ENCODE measurements around the gene APBB1IP.

The APBB1IP gene

DNA sequence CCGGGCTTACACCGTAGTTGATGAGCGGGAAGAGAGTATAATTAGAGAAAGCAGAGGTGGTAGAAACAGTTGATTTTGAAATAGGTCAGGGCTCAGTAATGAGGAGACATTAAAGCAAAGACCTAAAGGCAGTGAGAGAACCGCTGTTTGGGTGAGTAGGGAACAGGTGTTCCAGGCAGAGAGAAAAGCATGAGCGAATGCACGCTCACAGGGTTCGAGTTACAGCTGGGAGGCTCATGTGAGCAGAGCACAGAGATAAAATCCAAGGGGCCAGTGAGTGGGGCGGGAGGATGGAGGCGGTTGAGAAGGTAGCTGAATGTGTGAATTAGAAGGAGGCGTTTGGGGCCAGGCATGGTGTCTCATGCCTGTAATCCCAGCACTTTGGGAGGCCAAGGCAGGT lies 39.9 kb downstream of the APBB1IP start:
- Histone ChIP-seq H3K27ac (no peak overlapping the region), H2AFZ (no peak overlapping the region), H3K9me3 (ENCODE audit: control insufficient read depth, low read length) (no peaks in the 10 kb centered on the region), H3K79me2 (no peaks in the 10 kb centered on the region), H3K4me1 (no peaks in the 10 kb centered on the region), H3K27me3 (ENCODE audit: control insufficient read depth, insufficient read depth, low read length) (no peaks in the 10 kb centered on the region), H3K36me3 (ENCODE audit: control insufficient read depth, insufficient read depth, low read length) (no peaks in the 10 kb centered on the region), H3K4me3 (ENCODE audit: low read depth, low read length) (no peak overlapping the region), H3K4me2 (ENCODE audit: low read length) (no peak overlapping the region), H3K9ac (no peak overlapping the region)
- TF ChIP-seq, protein P1, sequence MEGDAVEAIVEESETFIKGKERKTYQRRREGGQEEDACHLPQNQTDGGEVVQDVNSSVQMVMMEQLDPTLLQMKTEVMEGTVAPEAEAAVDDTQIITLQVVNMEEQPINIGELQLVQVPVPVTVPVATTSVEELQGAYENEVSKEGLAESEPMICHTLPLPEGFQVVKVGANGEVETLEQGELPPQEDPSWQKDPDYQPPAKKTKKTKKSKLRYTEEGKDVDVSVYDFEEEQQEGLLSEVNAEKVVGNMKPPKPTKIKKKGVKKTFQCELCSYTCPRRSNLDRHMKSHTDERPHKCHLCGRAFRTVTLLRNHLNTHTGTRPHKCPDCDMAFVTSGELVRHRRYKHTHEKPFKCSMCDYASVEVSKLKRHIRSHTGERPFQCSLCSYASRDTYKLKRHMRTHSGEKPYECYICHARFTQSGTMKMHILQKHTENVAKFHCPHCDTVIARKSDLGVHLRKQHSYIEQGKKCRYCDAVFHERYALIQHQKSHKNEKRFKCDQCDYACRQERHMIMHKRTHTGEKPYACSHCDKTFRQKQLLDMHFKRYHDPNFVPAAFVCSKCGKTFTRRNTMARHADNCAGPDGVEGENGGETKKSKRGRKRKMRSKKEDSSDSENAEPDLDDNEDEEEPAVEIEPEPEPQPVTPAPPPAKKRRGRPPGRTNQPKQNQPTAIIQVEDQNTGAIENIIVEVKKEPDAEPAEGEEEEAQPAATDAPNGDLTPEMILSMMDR (IDR thresholded peaks at IDR 0.05), result no peak

DNA sequence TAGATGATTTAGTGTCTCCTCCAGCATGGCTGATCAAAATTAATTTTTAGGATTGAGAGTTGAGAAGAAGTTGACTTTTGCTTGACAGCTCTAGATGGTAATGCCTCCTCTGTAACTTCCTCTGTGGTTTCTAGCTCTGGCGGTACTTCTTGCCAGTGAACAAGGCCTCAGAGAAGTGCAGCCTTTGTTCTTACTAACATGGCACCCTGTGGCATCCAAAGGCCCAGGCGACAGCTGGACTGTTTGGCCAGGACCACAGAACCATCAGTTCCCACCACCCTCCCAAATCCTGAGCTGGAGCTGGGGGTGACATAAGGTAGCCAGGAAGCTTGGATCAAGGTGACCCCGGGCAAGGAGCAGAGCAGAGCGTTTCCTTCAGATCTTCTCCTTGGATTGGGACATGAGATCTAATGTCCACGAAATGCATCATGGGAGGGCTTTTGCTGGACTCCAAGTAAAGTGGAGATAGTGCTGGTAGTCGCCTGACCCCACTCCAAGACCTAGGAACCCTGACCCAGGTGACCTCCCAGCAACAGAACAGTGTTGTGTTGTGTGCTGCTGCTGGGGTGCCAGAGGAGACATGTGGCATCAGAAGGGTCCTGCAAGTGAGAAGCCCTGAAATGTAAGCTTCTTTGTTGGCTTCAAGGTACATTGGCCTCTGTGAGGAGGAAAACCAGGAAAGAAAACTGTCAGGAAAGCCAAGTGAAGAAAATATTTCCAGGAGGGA lies 41.8 kb downstream of the APBB1IP start:
- Histone ChIP-seq H3K9me3 (ENCODE audit: control insufficient read depth, low read length) (no peaks in the 10 kb centered on the region), H3K27me3 (ENCODE audit: control insufficient read depth, insufficient read depth, low read length) (no peaks in the 10 kb centered on the region), H3K4me1 (no peaks in the 10 kb centered on the region), H3K4me3 (ENCODE audit: low read depth, low read length) (no peak overlapping the region), H3K27ac (no peak overlapping the region), H3K4me2 (ENCODE audit: low read length) (no peak overlapping the region), H3K36me3 (ENCODE audit: control insufficient read depth, insufficient read depth, low read length) (no peaks in the 10 kb centered on the region), H2AFZ (no peak overlapping the region), H3K79me2 (no peaks in the 10 kb centered on the region), H3K9ac (no peak overlapping the region)
- TF ChIP-seq, protein P1 (IDR thresholded peaks at IDR 0.05), result no peak

DNA sequence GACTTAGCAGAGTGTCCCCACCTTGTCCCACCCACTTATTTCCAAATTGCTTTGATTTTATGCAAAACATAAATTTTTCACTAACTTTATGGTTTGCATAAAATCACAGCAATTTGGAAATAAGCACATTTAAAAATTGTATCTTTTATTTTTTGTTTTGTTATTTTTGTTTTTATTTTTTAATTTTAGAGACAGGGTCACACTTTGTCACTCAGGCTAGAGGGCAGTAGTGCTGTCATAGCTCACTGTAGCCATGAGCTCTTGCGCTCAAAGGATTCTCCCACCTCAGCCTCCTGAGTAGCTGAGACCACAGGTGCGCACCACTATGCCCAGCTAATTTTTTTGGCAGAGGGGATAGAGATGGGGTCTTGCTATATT lies 43.2 kb downstream of the APBB1IP start:
- TF ChIP-seq, protein P1 (IDR thresholded peaks at IDR 0.05), result no peak

DNA sequence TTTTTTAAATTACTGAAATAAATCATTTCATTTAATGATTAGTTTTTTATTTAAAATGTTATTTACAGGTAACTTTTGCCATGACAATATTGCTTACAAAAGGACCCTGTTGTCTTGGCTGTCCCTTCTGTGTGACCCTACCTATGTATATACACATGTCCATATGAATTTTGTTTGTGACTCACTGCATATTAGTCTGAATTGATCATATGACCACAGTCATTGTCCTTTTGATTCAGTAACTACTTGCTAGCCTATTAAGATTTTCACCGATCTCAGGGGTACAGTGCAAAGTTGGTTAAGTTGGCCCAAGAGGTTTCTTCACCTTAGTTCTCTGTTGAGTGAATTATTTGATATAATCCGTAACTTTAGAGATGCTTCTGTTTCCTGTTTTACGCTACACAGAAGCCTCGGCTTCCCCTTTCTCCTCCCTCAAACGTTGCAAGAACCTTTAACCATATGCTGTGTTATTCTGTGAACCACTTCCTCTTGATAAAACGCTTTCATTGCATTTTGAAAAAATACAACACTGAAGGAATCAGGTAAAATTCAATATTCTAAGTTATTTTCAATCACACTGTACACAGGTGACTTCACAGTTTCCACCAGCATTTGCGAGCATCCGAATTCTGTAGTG lies 43.9 kb downstream of the APBB1IP start:
- H3K9ac ChIP-seq, result no peak overlapping the region
- H3K9me3 ChIP-seq (ENCODE audit: control insufficient read depth, low read length), result no peaks in the 10 kb centered on the region
- H3K27me3 ChIP-seq (ENCODE audit: control insufficient read depth, insufficient read depth, low read length), result no peaks in the 10 kb centered on the region
- no peak overlapping the region for H3K4me3 ChIP-seq (ENCODE audit: low read depth, low read length)
- TF ChIP-seq, protein P1 (IDR thresholded peaks at IDR 0.05), result no peak
- H3K79me2 ChIP-seq, result no peaks in the 10 kb centered on the region
- no peak overlapping the region for H2AFZ ChIP-seq
- H3K4me2 ChIP-seq (ENCODE audit: low read length), result no peak overlapping the region
- H3K4me1 ChIP-seq, result no peaks in the 10 kb centered on the region
- no peaks in the 10 kb centered on the region for H3K36me3 ChIP-seq (ENCODE audit: control insufficient read depth, insufficient read depth, low read length)
- H3K27ac ChIP-seq, result no peak overlapping the region

More for the DNA sequence above, 43.2 kb downstream of the APBB1IP start:
- H3K9me3 ChIP-seq (ENCODE audit: control insufficient read depth, low read length), result no peaks in the 10 kb centered on the region
- H3K27me3 ChIP-seq (ENCODE audit: control insufficient read depth, insufficient read depth, low read length), result no peaks in the 10 kb centered on the region
- no peak overlapping the region for H3K4me3 ChIP-seq (ENCODE audit: low read depth, low read length)
- no peak overlapping the region for H3K9ac ChIP-seq
- H2AFZ ChIP-seq, result no peak overlapping the region
- H3K4me1 ChIP-seq, result no peaks in the 10 kb centered on the region
- H3K79me2 ChIP-seq, result no peaks in the 10 kb centered on the region
- no peak overlapping the region for H3K4me2 ChIP-seq (ENCODE audit: low read length)
- H3K27ac ChIP-seq, result no peak overlapping the region
- no peaks in the 10 kb centered on the region for H3K36me3 ChIP-seq (ENCODE audit: control insufficient read depth, insufficient read depth, low read length)

DNA sequence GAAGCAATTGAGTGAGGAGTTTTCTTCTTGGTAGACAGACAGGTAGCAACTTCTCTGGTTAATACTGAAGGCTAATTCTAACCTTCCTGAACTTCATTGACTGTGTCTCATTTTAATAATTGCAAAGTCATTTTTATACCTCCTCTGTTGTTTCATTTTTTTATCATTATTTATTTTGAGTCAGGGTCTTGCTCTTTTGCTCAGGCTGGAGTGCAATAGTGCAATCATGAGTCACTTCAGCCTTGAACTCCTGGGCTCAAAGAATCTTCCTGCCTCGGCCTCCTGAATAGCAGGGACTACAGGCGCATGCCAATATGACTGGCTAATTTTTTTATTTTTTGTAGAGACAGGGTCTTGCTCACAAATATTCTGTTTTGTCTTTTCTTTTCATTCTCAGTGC lies 45.4 kb downstream of the APBB1IP start:
- Histone ChIP-seq H3K27ac (no peak overlapping the region), H3K79me2 (no peaks in the 10 kb centered on the region), H3K4me3 (ENCODE audit: low read depth, low read length) (no peak overlapping the region), H3K27me3 (ENCODE audit: control insufficient read depth, insufficient read depth, low read length) (no peaks in the 10 kb centered on the region), H2AFZ (no peak overlapping the region), H3K9ac (no peak overlapping the region), H3K36me3 (ENCODE audit: control insufficient read depth, insufficient read depth, low read length) (no peaks in the 10 kb centered on the region), H3K9me3 (ENCODE audit: control insufficient read depth, low read length) (no peaks in the 10 kb centered on the region), H3K4me2 (ENCODE audit: low read length) (no peak overlapping the region), H3K4me1 (no peaks in the 10 kb centered on the region)
- TF ChIP-seq, protein P1 (IDR thresholded peaks at IDR 0.05), result no peak
